Neural cell (in vitro differentiated cells): ENCODE results near the gene AGAP5. TPM values are rescaled to one million over a fixed set of nuclear protein-coding genes. Genes with fewer than 3 reads are reported as not detected.

Experiments used
- H2AFZ ChIP-seq: fragments of 200-600, 300-800 bp; sonication (generic), shearing (Covaris generic); 2 replicates; pipeline ENCODE4 v1.6.0; 2014; ENCODE audit warnings: low read depth, mild to moderate bottlenecking, antibody characterized with exemption, low read length, moderate library complexity
- H3F3A ChIP-seq: fragments of 200-600 bp; shearing (Covaris generic); 2 replicates; pipeline ENCODE4 v1.6.1; 2016; ENCODE audit warnings: mild to moderate bottlenecking, moderate library complexity, mixed read lengths, antibody characterized with exemption, low read length; ENCODE audit not compliant: insufficient read depth, poor library complexity, severe bottlenecking
- H3K27ac ChIP-seq: fragments of 200-600, 300-800 bp; sonication (generic), shearing (Covaris generic); 2 replicates; pipeline ENCODE4 v1.5.1; 2014; ENCODE audit warnings: mild to moderate bottlenecking, low read length, moderate library complexity
- H3K27me3 ChIP-seq: fragments of 300-800, 200-600 bp; sonication (generic), shearing (Covaris generic); 2 replicates; pipeline ENCODE4 v1.6.0; 2014; ENCODE audit warnings: mild to moderate bottlenecking, low read depth, low read length, moderate library complexity; ENCODE audit not compliant: insufficient read depth
- H3K36me3 ChIP-seq: fragments of 300-800, 200-600 bp; sonication (generic), shearing (Covaris generic); 2 replicates; pipeline ENCODE4 v1.5.1; 2014; ENCODE audit warnings: mild to moderate bottlenecking, antibody characterized with exemption, low read length, moderate library complexity; ENCODE audit not compliant: insufficient read depth
- H3K4me2 ChIP-seq: fragments of 300-800, 200-600 bp; sonication (generic), shearing (Covaris generic); 2 replicates; pipeline ENCODE4 v1.6.0; 2014; ENCODE audit warnings: mild to moderate bottlenecking, low read length
- H3K4me3 ChIP-seq: fragments of 300-800, 200-600 bp; sonication (generic), shearing (Covaris generic); 2 replicates; pipeline ENCODE4 v1.5.1; 2014; ENCODE audit warnings: mild to moderate bottlenecking, low read length, moderate library complexity
- H3K79me2 ChIP-seq: fragments of 200-600 bp; shearing (Covaris generic); replicated peaks from 2 replicates; pipeline ENCODE4 v1.6.0; 2014; ENCODE audit warnings: mild to moderate bottlenecking, low read length, moderate library complexity; ENCODE audit not compliant: insufficient read depth
- H3K9ac ChIP-seq: fragments of 300-800, 200-600 bp; sonication (generic), shearing (Covaris generic); 2 replicates; pipeline ENCODE4 v1.6.1; 2016; ENCODE audit warnings: mild to moderate bottlenecking, low read length, mixed read lengths
- H3K9me2 ChIP-seq: fragments of 200-600 bp; shearing (Covaris generic); 2 replicates; pipeline ENCODE4 v1.6.1; 2016; ENCODE audit warnings: mild to moderate bottlenecking, low read length, mixed read lengths; ENCODE audit not compliant: insufficient read depth
- H3K9me3 ChIP-seq: fragments of 200-600, 300-800 bp; sonication (generic), shearing (Covaris generic); 2 replicates; pipeline ENCODE4 v1.6.1; 2016; ENCODE audit warnings: mild to moderate bottlenecking, mixed run types, low read length, moderate library complexity, mixed read lengths
- H4K20me1 ChIP-seq: fragments of 200-600 bp; shearing (Covaris generic); 2 replicates; pipeline ENCODE4 v1.6.1; 2016; ENCODE audit warnings: mild to moderate bottlenecking, mixed run types; ENCODE audit not compliant: insufficient read depth
- CTCF ChIP-seq: fragments of 450-650 bp; IDR thresholded peaks from 2 replicates; pipeline ENCODE4 v1.5.1; 2014; ENCODE audit warnings: antibody characterized with exemption, mild to moderate bottlenecking, moderate library complexity; ENCODE audit not compliant: poor library complexity, severe bottlenecking
- EP300 ChIP-seq: fragments of 450-650 bp; conservative IDR thresholded peaks from 2 replicates; pipeline ENCODE4 v1.6.1; 2014; ENCODE audit warnings: antibody characterized with exemption, mild to moderate bottlenecking, moderate library complexity; ENCODE audit not compliant: poor library complexity, severe bottlenecking
- EZH2 ChIP-seq: fragments of 200-600, 300-800 bp; shearing (Covaris generic), sonication (generic); IDR thresholded peaks from 2 replicates; pipeline ENCODE4 v1.6.1; 2014; ENCODE audit warnings: antibody characterized with exemption, low read length, borderline replicate concordance, mild to moderate bottlenecking; ENCODE audit not compliant: insufficient read depth, poor library complexity, severe bottlenecking
- MXI1 ChIP-seq: fragments of 450-650 bp; conservative IDR thresholded peaks from 2 replicates; pipeline ENCODE4 v1.6.1; 2014; ENCODE audit warnings: antibody characterized with exemption, mild to moderate bottlenecking; ENCODE audit not compliant: poor library complexity, severe bottlenecking
- POLR2AphosphoS5 ChIP-seq: IDR thresholded peaks from 2 replicates; pipeline ENCODE4 v1.6.1; 2012
- RAD21 ChIP-seq: fragments of 450-650 bp; conservative IDR thresholded peaks from 2 replicates; pipeline ENCODE4 v1.6.1; 2014; ENCODE audit warnings: antibody characterized with exemption, mild to moderate bottlenecking, moderate library complexity
- REST ChIP-seq: IDR thresholded peaks from 2 replicates; pipeline ENCODE4 v1.6.1; 2012; ENCODE audit warnings: borderline replicate concordance
- SMC3 ChIP-seq: fragments of 450-650 bp; conservative IDR thresholded peaks from 2 replicates; pipeline ENCODE4 v1.6.1; 2014; ENCODE audit warnings: antibody characterized with exemption, mild to moderate bottlenecking, moderate library complexity; ENCODE audit not compliant: poor library complexity
- TAF1 ChIP-seq: IDR thresholded peaks from 2 replicates; pipeline ENCODE4 v1.6.1; 2012; ENCODE audit warnings: low read depth
- polyA plus RNA-seq: library from polyadenylated mRNA; depleted of rRNA; stranded (reverse); fragments of >200 nt; gene quantifications from 2 replicates; pipeline ENCODE4 v1.2.3, GENCODE V29; 2014

AGAP5 gene
- polyA plus RNA-seq, 1 donor from 2014 or later: 6.5 TPM

- Histone ChIP-seq H3K9me3 (no peaks in the 10 kb centered on the region), H3F3A (no peaks in the 10 kb centered on the region), H3K9me2 (no peaks in the 10 kb centered on the region), H3K27me3 (no peaks in the 10 kb centered on the region), H3K4me2 (no peak overlapping the region), H3K4me3 (no peak overlapping the region), H3K27ac (no peak overlapping the region), H3K79me2 (peaks cover 13% of the 10 kb centered on the region), H2AFZ (no peak overlapping the region), H3K36me3 (no peaks in the 10 kb centered on the region), H4K20me1 (no peaks in the 10 kb centered on the region), H3K9ac (no peak overlapping the region)
- TF ChIP-seq EZH2 (no peak), TAF1 (no peak), REST (no peak), RAD21 (no peak)
These were observed 36.9 kb upstream of the AGAP5 start for GRCh38 chr10:73734796-73735305.

GRCh38 chr10:73734028-73734720, 36.3 kb upstream of the AGAP5 start:
- Histone ChIP-seq H2AFZ (no peak overlapping the region), H3K79me2 (peaks cover 13% of the 10 kb centered on the region), H3F3A (no peaks in the 10 kb centered on the region), H4K20me1 (no peaks in the 10 kb centered on the region), H3K9ac (no peak overlapping the region), H3K27me3 (no peaks in the 10 kb centered on the region), H3K36me3 (no peaks in the 10 kb centered on the region), H3K27ac (no peak overlapping the region), H3K4me2 (no peak overlapping the region), H3K9me3 (no peaks in the 10 kb centered on the region), H3K4me3 (no peak overlapping the region), H3K9me2 (no peaks in the 10 kb centered on the region)
- TF ChIP-seq TAF1: no peak
- no peak for TF ChIP-seq MXI1
- TF ChIP-seq EP300: no peak
- no peak for TF ChIP-seq EZH2
- TF ChIP-seq RAD21: no peak

- no peaks in the 10 kb centered on the region for H4K20me1 ChIP-seq
- no peak overlapping the region for H3K9ac ChIP-seq
- H3K4me3 ChIP-seq: no peak overlapping the region
- H2AFZ ChIP-seq: no peak overlapping the region
- H3K27me3 ChIP-seq: no peaks in the 10 kb centered on the region
- no peaks in the 10 kb centered on the region for H3K9me2 ChIP-seq
- no peak for TF ChIP-seq MXI1
- no peak for TF ChIP-seq SMC3
- no peak for TF ChIP-seq TAF1
- TF ChIP-seq EZH2: no peak
- TF ChIP-seq POLR2AphosphoS5: no peak
- no peak for TF ChIP-seq RAD21
- TF ChIP-seq EP300: no peak
- no peak for TF ChIP-seq REST
- TF ChIP-seq CTCF: no peak
- H3F3A ChIP-seq: no peaks in the 10 kb centered on the region
- no peak overlapping the region for H3K4me2 ChIP-seq
- H3K36me3 ChIP-seq: no peaks in the 10 kb centered on the region
- H3K9me3 ChIP-seq: no peaks in the 10 kb centered on the region
- H3K79me2 ChIP-seq: peaks cover 13% of the 10 kb centered on the region
- H3K27ac ChIP-seq: no peak overlapping the region
These were observed 35.2 kb upstream of the AGAP5 start for GRCh38 chr10:73732931-73733623.
